Keratinocyte (primary cell): ENCODE measurements around the gene RNF5.

Source experiments
- CTCF ChIP-seq, 3 experiments: IDR thresholded peaks in 1 of 3; conservative IDR thresholded peaks in 1 of 3; optimal IDR thresholded peaks in 1 of 3; 2 replicates in 2 of 3; 3 replicates in 1 of 3; pipeline versions ENCODE3 to v1.5.1; 2011; ENCODE audit warnings: low read length in 3 of 3, mild to moderate bottlenecking in 3 of 3, moderate library complexity in 2 of 3, control low read depth in 1 of 3, inconsistent platforms in 1 of 3; ENCODE audit not compliant: insufficient read depth in 2 of 3; ENCODE audit errors: extremely low read depth in 1 of 3
- EZH2 ChIP-seq: IDR thresholded peaks from one replicate; pipeline ENCODE4 v1.6.1; 2012; ENCODE audit warnings: inconsistent platforms, mild to moderate bottlenecking, low read length, moderate library complexity

- TF ChIP-seq CTCF (optimal IDR thresholded peaks at IDR 0.05 in 1 of 3, IDR thresholded peaks at IDR 0.05 in 1 of 3, conservative IDR thresholded peaks at IDR 0.05 in 1 of 3; ENCODE audit: extremely low read depth in 1 of 3, insufficient read depth in 2 of 3, low read length in 3 of 3) (no peak), EZH2 (no peak)
Measured at GRCh38 chr6:32176476-32177182, 1.6 kb upstream of the RNF5 start.
